Cerebellar nuclear complex (tissue), 1 donor: ENCODE measurements around the gene CAPN9.
A peak's percentile ranks its signal among the peaks of the same experiment; 100 is the strongest.

ENCODE experiments used
- DNase-seq, 2 experiments: peaks; one replicate each; lab custom pipeline; 2025; lab: John Stamatoyannopoulos, UW

Gene CAPN9

DNA sequence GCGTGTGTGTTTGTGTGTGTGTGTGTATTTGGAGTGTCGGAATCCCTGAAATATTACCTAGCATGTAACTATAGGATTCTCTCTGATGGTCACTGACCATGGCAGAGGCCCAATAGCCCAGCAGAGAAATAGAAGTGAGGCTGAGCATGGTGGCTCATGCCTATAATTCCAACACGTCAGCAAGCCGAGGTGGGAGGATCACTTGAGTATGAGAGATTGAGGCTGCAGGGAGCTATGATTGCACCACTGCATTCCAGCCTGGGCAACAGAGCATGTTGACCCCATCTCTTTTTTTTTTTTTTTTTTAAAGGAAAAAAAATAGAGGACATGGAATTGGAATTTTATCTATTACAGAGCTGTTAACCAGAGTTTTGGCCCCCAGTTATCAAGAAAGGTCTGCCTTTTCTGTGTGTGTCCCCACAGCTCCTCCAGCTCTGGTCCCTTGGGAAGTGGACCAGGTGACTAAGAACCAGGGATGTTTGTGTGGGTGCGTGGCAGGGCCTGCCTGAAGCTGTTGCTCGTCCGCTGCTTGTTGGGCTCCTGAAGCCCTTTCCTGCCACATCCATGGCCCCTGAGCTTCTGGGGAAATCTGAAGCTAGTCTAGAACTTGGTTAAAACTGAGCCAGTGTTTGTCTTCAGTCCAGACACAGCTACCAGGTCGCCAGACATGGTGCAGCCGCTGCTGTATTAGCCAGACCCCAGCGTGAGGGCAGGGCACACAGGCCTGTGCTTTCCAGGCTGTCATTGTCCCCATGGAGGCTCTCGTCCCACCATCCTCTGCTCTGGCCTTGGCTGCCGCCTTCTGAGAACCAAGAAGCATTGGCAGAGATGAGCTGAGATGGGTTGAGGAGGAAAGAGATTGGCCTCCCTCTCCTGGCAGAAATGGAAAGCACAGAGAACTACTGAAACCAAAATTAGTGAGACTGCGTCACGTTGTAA lies 25.5 kb downstream of the CAPN9 start:
- peak in 1 of 2 experiments; percentile 78 for DNase-seq

DNA sequence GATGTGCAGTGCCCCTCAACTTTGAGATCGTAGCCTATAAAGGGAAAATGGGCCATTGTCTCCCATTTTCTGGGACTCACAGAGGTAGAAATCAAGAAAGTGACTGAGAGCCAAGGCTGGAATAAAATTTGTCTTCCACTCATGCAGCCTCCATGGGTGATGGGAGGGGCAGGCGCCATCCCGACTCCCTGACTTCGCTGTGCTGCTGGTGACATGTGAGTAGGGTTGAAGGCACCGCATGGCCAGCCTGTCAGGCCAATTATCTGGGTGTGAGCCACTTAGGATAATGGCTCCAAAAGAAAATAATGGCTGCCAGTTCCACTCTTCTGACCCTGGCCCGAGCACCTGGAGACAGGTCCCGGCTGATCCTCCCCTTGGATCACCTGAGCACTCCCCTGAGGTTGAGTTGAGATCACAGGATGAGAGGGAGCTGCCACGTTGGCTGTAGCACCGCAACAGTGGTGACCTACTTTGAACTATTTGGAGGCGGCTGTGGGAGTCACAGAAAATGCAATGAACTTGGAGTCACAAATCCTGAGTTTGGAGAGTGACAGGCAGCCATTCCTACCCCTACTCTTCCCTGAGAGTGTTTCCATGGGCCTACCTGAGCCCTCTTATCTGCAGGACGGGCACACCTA lies 26.3 kb downstream of the CAPN9 start:
- no peak for DNase-seq

DNA sequence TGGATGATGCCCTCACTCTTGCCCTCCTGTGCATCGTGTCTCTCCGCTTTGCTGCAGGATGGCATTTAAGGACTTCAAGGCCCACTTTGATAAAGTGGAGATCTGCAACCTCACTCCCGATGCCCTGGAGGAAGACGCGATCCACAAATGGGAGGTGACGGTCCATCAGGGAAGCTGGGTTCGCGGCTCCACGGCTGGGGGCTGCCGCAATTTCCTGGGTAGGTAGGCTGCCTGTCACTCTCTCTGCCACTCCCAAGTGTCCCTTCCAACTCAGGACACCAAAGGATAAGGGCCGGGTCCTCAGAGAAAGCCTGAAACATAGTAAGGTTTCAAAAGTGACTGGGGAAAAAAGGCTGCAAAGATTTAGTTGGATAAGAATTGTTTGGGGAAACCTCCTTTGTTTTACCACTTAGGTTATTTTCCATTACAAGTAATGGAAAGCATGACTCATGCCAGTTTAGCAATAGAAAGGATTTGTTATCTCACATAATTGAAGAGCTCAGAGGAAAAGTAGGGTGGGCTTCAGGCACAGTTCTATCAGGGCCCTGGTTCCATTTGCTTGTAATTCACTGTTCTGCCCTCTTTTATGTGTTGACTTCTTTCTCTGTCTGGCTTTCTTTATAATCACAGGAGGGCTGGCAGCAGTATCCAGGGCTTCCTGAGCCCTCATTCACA lies 31.9 kb downstream of the CAPN9 start:
- no peak for DNase-seq

DNA sequence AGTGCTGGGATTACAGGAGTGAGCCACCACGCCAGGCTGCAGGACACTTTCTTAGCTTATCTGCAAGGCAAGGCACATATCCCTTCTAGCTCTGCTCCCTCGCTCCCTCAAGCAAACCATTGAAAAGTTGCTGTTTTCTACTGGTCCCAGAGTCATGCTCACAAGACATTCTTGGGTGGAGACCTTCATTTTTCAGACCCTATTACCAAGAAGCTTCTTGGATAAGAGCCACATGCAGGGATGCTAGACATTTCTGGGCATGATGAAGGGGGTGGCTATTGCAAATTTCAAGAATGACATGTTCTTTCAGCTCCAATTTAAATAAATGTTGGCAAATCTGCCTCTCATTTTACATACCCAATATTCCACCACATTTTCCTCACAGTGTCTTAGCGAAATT lies 33.9 kb downstream of the CAPN9 start:
- DNase-seq, result no peak

DNA sequence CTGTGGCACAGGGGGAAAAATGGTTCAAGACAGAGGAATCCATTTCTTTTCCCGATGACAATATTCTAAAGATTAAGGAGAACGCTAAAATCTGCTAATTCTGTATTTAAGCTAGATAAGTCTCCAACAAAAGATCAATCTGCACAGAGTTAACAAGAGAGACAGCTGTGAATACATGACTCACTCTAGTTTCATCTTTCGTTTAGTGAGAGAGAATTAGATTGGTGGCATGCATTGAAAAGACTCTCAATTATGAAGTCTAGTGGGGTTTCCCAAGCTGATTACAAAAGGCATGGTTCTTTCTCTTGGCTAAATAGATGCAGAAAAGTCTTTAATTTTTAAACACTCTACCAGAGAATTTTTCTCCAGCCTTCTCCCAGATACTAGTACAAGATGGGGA lies 34.4 kb downstream of the CAPN9 start:
- DNase-seq, result no peak

DNA sequence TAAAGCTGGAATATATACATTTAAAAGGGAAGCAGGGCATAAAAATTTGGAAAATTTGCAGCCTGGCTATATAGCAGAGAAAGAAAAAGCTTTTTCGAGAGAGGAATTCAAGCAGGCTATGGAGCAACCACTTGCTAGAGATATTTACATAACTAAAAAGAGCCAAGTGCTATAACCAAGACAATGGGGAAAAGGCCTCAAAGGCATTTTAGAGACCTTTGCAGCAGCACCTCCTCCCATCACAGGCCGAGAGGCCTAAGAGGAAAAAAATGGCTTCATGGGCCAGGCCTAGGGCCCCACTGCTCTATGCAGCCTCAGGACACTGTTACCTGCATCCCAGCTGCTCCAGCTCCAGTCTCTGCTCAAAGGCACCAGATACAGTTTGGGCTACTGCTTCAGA lies 37.0 kb downstream of the CAPN9 start:
- no peak for DNase-seq

DNA sequence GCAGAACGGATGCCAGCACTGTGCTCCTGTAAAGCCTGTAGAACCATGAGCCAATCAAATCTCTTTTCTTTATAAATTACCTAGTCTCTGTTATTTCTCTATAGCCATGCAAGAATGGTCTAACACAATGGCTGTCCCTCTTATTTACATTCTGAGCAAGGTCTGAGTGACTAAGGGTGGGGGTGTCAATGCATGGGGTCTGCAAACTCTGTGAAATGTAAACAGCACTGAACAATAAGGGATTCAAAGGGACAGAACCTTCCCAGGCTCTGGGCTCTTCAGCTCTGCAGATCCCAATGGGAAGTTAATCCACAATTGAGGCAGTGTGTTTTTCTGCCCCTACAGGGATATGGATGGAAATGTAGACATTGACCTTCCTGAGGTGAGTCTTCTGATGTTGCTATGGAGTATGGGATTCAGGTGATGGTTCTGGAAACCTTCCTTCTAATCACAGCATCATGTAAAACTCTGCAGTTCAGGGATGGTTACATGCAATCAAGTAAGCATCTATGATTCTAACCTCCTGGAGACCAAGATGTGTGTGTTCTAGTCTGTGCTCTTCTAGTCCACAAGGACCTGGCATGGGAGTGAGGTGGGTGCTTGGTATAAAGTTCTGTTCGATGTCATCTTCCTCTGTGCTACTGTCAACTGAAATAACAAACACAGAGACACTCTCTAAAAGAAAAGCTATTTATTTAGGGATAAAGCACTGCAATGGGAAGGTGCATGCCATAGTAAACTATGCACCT lies 38.6 kb downstream of the CAPN9 start:
- no peak for DNase-seq

DNA sequence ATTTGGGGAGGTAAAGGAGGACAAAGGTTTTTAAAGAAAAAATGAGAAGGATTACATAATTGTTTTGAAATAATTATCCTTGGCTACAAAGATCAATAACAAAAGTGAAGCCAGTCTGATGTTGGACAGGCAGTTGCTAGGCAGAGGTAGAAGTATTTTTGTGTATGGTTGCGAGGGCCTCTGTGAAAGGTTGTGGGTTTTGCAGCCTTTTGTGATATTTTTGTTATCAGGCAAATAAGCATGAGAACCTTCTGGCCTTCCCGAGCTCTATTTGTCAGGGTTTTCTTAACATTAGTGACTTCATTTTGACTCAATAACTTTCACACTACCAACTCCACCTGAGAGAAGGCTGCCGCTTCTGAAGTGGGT lies 39.2 kb downstream of the CAPN9 start:
- no peak for DNase-seq

DNA sequence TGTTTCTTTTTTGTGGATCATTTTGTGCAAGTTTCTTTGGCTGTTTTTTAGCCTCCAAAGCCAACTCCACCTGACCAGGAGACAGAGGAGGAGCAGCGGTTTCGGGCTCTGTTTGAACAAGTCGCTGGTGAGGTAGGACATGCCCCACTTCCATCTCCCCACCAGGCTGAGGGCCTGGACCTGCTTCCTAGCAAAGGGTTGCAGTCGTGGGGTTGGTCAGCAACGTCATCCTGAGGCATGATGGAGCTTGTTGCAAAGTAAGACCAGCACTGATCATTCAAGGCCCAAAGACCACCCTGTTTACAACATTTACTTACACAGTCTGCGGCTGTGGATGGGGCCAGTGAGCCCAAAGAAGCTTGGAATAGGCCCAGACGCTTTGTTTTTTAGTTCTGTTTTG lies 40.3 kb downstream of the CAPN9 start:
- DNase-seq, result no peak

DNA sequence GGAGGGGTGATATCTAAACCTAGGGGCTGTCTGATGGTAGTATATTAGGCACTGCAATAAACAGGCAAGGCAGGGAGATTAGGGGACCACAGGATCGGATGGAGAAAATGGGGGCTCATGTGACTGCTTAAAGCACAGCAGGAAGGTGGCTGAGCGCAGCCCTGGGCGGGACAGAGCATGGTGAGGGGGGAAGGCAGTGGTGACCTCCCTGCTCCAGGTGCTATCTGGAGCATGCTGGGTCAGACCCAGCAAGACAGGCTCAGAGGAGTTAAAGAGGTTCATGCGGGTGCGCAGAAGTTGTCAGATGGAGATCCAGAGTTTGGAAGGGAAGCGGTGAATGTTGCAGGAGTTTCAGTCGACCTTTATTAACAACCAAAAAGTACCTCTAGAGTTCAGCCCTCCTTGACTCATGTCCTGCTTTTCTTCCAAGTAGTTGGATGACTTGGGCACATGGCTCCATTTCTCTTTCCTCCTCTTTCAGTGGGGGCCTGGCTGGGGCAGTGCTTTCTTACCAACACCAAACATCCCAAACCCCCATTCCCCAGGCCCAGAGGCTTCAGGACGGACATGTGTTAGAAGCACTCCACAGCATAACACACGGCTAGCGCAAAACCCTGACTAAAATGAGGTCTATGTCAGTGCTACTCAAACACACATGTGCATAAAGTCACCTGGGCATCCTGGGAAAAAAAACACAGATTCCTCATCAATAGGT lies 41.5 kb downstream of the CAPN9 start:
- DNase-seq, result no peak

DNA sequence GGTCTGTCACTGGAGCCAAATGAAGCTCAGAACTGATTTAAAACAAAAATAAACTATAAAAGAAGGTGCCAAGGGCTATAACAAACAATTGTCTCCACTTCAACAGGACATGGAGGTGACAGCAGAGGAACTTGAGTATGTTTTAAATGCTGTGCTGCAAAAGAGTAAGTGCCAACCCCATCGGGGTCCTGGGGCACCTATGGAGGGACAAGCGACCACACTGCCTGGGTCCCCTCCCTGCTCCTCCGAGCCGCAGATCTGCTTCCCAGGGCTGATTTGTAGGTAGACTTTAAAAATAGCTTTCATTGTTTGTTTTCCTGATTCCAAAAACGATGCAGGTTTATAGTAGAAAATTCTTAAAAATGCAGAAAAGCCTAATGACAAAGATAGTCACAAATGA lies 42.8 kb downstream of the CAPN9 start:
- no peak for DNase-seq

DNA sequence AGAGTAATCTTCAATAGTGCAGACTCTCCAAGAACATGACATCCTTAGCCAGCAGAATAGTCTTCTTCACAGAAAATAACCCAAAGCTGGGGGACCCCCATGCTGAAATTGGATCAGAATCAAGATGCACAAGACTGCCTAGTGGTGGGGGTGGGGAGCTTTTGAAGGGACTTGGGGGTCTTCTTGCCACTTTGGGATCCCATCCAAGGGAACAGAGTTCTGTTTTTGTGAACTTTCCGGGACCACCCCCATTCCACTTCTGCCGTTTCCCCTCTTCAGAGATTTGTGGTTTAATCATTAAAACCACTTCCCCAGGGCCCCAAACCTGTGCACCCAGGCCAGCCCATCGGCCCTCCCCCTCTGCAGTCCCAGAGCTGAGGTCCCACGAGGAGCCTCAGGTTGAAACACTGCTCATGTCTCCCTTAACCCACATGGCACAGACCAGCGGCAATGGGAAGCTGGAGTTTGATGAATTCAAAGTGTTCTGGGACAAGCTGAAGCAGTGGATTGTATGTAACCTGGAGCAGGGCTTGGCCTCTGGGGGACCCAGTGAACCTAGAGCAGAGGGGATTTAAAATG lies 44.9 kb downstream of the CAPN9 start:
- no peak for DNase-seq

DNA sequence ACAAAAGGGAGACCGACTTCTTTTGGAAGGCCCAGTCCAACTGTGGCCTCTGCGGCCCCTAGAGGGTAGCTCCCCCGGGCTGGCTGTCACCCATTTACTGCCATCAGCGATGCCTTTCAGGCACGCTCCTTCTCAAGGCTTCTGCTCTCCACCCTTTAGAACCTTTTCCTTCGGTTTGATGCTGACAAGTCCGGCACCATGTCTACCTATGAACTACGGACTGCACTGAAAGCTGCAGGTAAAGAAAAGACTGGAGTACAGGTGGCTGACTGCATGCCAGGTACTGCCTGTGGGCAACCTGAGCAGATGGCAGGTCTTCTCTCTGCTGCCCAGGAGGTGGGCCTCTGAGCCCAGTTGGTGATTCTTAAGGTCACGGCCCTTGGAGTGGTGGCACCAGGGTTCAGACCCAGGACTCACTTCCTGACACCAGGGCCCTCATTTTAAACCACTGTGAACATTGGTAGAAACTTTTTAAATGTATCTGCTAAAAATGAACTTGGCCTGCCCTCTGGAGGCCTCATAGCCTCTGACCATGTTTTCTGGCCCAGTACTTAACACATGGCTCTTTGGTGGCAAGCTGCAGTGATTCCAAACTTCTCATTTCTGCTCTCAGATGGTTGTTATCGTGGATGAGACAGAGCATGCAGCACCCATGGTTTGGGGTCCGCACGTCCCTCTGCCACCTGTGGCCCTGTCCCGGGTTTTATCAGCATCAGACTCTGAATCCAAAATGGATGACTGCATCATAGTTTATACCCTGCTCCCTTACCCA lies 45.7 kb downstream of the CAPN9 start:
- no peak for DNase-seq

DNA sequence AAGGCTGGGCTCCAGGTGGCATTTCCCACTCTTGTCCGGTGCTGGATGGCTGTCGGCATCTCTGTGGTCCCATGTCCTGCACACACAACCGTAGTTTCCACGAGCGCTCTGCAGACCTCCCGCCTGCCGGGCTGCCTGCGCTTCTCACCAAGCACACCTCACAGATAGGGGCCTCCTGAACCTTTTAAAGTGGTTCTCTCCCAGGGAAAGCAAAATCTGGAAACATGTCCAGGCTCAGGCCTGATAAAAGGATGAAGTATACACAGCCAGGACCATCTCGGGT lies 46.2 kb downstream of the CAPN9 start:
- no peak for DNase-seq

DNA sequence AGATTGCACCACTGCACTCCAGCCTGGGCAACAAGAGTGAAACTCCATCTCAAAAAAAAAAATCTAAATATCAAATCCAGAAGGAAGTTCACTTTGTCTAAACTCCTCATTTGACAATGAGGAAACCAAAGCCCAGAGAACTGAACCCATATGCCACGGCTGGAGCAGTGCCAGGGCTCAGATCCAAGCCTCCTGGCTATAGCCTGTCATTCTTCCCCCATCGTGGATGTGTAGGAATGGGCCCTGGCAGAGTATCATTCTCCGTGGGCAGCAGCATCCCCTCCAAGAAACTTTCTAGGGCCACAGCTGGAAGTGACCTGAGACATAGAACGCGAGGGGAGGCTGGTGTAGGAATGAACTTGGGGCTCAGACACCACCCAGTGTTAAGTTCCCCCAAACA lies 47.2 kb downstream of the CAPN9 start:
- DNase-seq, result no peak

DNA sequence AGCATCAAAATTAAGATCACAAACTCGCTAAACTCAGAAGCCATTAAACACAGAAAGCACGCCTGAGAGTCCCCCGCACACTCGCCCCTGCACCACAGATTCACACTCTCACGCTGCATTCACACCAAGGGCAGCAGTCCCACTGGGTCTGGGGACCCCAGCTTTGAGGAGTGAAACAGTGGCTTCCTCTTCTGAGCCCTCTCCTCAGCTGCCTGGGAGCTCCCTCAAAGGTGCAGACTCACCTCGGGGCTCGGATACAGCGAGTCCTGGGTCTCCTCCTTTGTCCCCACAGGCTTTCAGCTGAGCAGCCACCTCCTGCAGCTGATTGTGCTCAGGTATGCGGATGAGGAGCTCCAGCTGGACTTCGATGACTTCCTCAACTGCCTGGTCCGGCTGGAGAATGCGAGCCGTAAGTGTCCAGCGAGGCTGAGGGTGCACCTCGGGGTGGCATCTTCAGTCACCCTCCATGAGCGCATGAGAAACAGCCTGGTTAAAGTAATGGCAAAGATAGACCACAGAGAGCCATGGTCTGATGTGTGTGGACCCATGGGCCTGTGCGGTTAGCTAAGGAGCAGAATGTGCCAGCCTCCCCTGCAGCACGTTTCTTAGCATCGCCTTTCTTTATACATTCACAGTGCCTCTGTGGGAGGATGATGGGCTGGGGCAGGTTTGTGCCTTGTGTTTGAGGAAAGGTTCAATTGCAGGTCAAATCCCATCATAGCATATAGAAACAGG lies 47.9 kb downstream of the CAPN9 start:
- DNase-seq, result no peak

DNA sequence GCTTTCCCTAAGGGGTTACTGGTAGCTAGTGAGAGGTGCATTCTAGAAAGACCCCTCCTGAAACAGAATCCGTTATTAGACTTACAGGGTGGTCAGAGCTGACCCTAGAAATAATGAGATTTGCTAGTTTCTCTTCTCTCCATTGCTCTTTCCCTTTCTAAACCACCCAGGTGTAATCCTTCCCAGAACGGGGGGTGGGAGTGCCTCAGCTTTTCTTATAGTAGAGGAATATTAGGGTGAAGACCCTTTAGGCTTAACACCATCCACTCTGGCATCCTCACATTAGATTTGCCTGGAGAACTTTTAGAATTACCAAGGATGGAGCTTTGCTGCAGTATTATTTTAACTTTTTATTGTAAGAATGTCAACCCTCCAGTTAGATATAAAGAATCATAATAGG lies 49.4 kb downstream of the CAPN9 start:
- DNase-seq, result no peak

DNA sequence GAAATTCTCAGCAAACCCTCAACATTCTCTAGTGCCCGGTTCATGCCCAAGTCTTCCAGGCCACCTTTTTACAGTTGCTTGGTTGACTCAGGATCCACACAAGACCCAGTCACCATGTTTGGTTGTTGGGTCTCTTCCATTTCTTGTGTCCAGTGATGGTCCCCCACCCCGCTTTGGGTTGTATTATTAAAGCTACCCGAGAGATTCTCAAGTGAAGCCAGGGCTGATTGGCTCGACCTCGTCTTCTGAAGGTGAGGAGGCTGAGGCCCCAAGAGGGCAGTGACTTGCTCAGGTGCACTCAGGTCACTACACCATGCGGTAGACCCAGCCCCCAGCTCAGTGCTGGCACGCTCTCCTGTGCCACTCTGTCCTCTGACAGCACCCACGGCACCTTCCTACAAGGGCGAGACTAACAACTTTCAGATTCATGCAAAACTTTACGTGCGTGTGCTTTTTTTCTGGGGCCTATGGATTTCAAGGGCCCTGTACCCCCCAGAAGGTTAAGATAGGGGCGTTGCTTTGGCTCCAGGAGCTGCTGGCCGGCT lies 50.3 kb downstream of the CAPN9 start:
- DNase-seq, result no peak

DNA sequence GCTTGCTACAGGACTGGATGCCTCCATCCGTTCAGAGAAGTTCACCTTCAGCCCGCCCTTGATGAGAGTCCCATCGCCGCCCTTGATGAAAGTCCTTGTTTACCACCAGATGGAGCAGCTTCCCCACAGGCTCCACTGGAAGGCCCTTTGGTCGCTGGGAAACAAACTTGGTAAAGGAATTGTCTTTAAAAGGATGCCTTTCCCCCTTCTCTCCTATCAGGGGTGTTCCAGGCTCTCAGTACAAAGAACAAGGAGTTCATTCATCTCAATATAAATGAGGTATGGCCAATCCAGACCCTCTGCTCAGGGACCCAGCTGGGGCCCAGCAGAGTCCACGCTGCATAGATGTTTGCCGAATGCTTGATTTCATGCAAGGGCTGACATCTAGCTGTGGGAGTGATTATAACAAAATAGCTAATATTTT lies 50.8 kb downstream of the CAPN9 start:
- no peak for DNase-seq

DNA sequence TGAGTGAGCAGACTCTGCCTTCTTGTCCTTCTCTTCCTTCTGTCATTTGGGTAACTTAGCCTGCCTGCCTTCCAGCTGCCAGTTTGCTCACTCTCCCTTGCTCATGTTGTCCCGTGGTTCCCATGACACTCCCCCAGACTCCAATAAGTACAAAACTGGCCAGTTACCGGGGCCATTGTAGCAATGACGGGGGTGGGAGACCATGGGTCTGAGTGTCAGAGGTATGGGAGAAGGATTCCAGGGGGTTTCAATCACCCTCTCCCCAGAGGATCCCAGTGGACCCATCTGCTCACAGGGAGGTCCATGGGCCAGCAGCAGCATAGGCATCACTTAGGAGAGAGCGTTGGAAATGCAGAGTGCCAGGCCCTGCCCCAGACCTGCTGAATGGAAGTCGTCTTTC lies 51.3 kb downstream of the CAPN9 start:
- DNase-seq, result no peak
